IMR-90 (cell line): ENCODE data around the gene PRORP. TPM values are rescaled to one million over a fixed set of nuclear protein-coding genes. Genes with fewer than 3 reads are reported as not detected.

Source experiments
- ATAC-seq: fragments of 200-7000 bp; cut with Tn5 transposase; 2 replicates; pipeline ENCODE4 v1.9.1; 2020; ENCODE audit warnings: low read depth, mild to moderate bottlenecking, moderate library complexity
- BruUV-seq: library from RNA; stranded (reverse); fragments of 400-500 nt; replicated peaks from 2 replicates; lab custom pipeline; 2021; lab: Mats Ljungman, UMichigan
- CTCF ChIA-PET: fragments of 300-600 bp; formaldehyde crosslinking; extraction: SDS; loops from one replicate; lab custom pipeline; 2021; ENCODE audit warnings: antibody characterized with exemption; lab: Yijun Ruan, JAX
- POLR2A ChIA-PET: fragments of 300-600 bp; sonication (Branson Sonifier 250); formaldehyde crosslinking; loops from one replicate; lab custom pipeline; 2022; ENCODE audit warnings: antibody characterized with exemption; ENCODE audit not compliant: unreplicated experiment; lab: Charles Lee
- DNase-seq: peaks from one replicate; pipeline ENCODE4 v3.0.0; 2013
- H2AFZ ChIP-seq: replicated peaks from 2 replicates; pipeline ENCODE3; 2013; ENCODE audit warnings: low read length, mild to moderate bottlenecking; ENCODE audit not compliant: poor library complexity
- H2AK5ac ChIP-seq: 2 replicates; pipeline ENCODE4 v1.6.1; 2013; ENCODE audit warnings: low read depth, low read length, inconsistent platforms
- H2AK9ac ChIP-seq: replicated peaks from 2 replicates; pipeline ENCODE3; 2013; ENCODE audit warnings: mild to moderate bottlenecking, low read depth, low read length, moderate library complexity; ENCODE audit not compliant: poor library complexity
- H2BK120ac ChIP-seq: 2 replicates; pipeline ENCODE4 v1.6.1; 2013; ENCODE audit warnings: low read depth, low read length, inconsistent platforms
- H2BK15ac ChIP-seq: 3 replicates; pipeline ENCODE4 v1.6.1; 2013; ENCODE audit warnings: low read depth, low read length, inconsistent platforms
- H2BK20ac ChIP-seq: 2 replicates; pipeline ENCODE4 v1.6.1; 2013; ENCODE audit warnings: low read depth, mild to moderate bottlenecking, inconsistent platforms, low read length, moderate library complexity
- H2BK5ac ChIP-seq: 2 replicates; pipeline ENCODE4 v1.6.1; 2013; ENCODE audit warnings: mild to moderate bottlenecking, low read depth, low read length, inconsistent platforms; ENCODE audit not compliant: poor library complexity, severe bottlenecking
- H3K14ac ChIP-seq: replicated peaks from 2 replicates; pipeline ENCODE4 v1.6.1; 2013; ENCODE audit warnings: low read depth, low read length, inconsistent platforms
- H3K18ac ChIP-seq: 2 replicates; pipeline ENCODE4 v1.6.1; 2013; ENCODE audit warnings: low read depth, low read length, control low read depth
- H3K23ac ChIP-seq: 2 replicates; pipeline ENCODE4 v1.6.1; 2013; ENCODE audit warnings: low read depth, low read length, inconsistent platforms
- H3K27ac ChIP-seq: 2 replicates; pipeline ENCODE4 v1.5.1; 2013; ENCODE audit warnings: mild to moderate bottlenecking, control low read depth, low read length; ENCODE audit not compliant: insufficient read depth
- H3K27me3 ChIP-seq: 2 replicates; pipeline ENCODE4 v1.6.1; 2013; ENCODE audit warnings: low read length; ENCODE audit not compliant: control insufficient read depth, insufficient read depth
- H3K36me3 ChIP-seq: 2 replicates; pipeline ENCODE4 v1.6.1; 2013; ENCODE audit warnings: low read length, mixed read lengths; ENCODE audit not compliant: control insufficient read depth, insufficient read depth
- H3K4ac ChIP-seq: 2 replicates; pipeline ENCODE4 v1.6.1; 2013; ENCODE audit warnings: low read depth, low read length, inconsistent platforms
- H3K4me1 ChIP-seq: 2 replicates; pipeline ENCODE4 v1.6.1; 2013; ENCODE audit warnings: low read length, mixed read lengths; ENCODE audit not compliant: control insufficient read depth, insufficient read depth
- H3K4me2 ChIP-seq: 2 replicates; pipeline ENCODE4 v1.6.1; 2013; ENCODE audit warnings: low read depth, mild to moderate bottlenecking, control low read depth, low read length, moderate library complexity
- H3K4me3 ChIP-seq: 2 replicates; pipeline ENCODE4 v1.5.1; 2013; ENCODE audit warnings: low read depth, mild to moderate bottlenecking, control low read depth, low read length, moderate library complexity; ENCODE audit not compliant: insufficient read depth
- H3K56ac ChIP-seq: 2 replicates; pipeline ENCODE4 v1.6.1; 2013; ENCODE audit warnings: low read length, inconsistent platforms; ENCODE audit not compliant: insufficient read depth; ENCODE audit errors: extremely low read depth
- H3K79me1 ChIP-seq, 2 experiments: 2 replicates each; pipeline ENCODE4 v1.6.1; 2013; ENCODE audit warnings: low read length in 2 of 2, inconsistent platforms in 1 of 2, low read depth in 1 of 2
- H3K9ac ChIP-seq: 2 replicates; pipeline ENCODE4 v1.6.1; 2013; ENCODE audit warnings: low read depth, low read length, control low read depth
- H3K9me1 ChIP-seq: 2 replicates; pipeline ENCODE4 v1.6.1; 2013; ENCODE audit warnings: low read length, inconsistent platforms; ENCODE audit not compliant: insufficient read depth
- H3K9me3 ChIP-seq: 2 replicates; pipeline ENCODE4 v1.6.1; 2013; ENCODE audit warnings: low read length; ENCODE audit not compliant: control insufficient read depth, insufficient read depth
- H4K20me1 ChIP-seq: 2 replicates; pipeline ENCODE4 v1.6.1; 2013; ENCODE audit warnings: low read length, inconsistent platforms; ENCODE audit not compliant: insufficient read depth
- H4K5ac ChIP-seq: 2 replicates; pipeline ENCODE4 v1.6.1; 2013; ENCODE audit warnings: mild to moderate bottlenecking, low read depth, low read length, control low read depth
- H4K8ac ChIP-seq, 2 experiments: 2 replicates each; pipeline ENCODE4 v1.6.1; 2013; ENCODE audit warnings: low read depth in 2 of 2, low read length in 2 of 2, control low read depth in 1 of 2, inconsistent platforms in 1 of 2
- H4K91ac ChIP-seq: 2 replicates; pipeline ENCODE4 v1.6.1; 2013; ENCODE audit warnings: low read depth, low read length, inconsistent platforms; ENCODE audit not compliant: insufficient read depth
- CTCF ChIP-seq: conservative IDR thresholded peaks from 2 replicates; pipeline ENCODE4 v1.5.1; 2012; ENCODE audit warnings: mild to moderate bottlenecking, low read depth, low read length, improper control_type of control experiment
- MAFK ChIP-seq: IDR thresholded peaks from 2 replicates; pipeline ENCODE4 v1.6.1; 2012; ENCODE audit warnings: low read depth, low read length, improper control_type of control experiment
- MAZ ChIP-seq: IDR thresholded peaks from 2 replicates; pipeline ENCODE4 v1.6.1; 2012; ENCODE audit warnings: low read depth, mild to moderate bottlenecking, low read length, improper control_type of control experiment, moderate library complexity, borderline replicate concordance
- MXI1 ChIP-seq: IDR thresholded peaks from 2 replicates; pipeline ENCODE4 v1.6.1; 2012; ENCODE audit warnings: low read depth, mild to moderate bottlenecking, low read length, moderate library complexity, borderline replicate concordance
- NFE2L2 ChIP-seq: fragments of 150-350 bp; IDR thresholded peaks from 2 replicates; pipeline ENCODE4 v1.6.1; 2016; ENCODE audit warnings: low read depth, mild to moderate bottlenecking, low read length
- RAD21 ChIP-seq: IDR thresholded peaks from 2 replicates; pipeline ENCODE4 v1.6.1; 2012; ENCODE audit warnings: low read length, improper control_type of control experiment
- SMC3 ChIP-seq: fragments of 150-350 bp; IDR thresholded peaks from 2 replicates; pipeline ENCODE4 v1.6.1; 2016; ENCODE audit warnings: low read depth, mild to moderate bottlenecking, antibody characterized with exemption, low read length, moderate library complexity
- USF2 ChIP-seq: fragments of 150-350 bp; IDR thresholded peaks from 2 replicates; pipeline ENCODE4 v1.6.1; 2017; ENCODE audit warnings: mild to moderate bottlenecking, antibody characterized with exemption, low read length, low read depth
- whole genome bisulfite sequencing, 2 experiments: methylation state at CpG; one replicate each; pipeline versions ENCODE4 v1.1.5 to v1.1.7; 2013; ENCODE audit warnings: missing lambda C conversion rate in 2 of 2; ENCODE audit not compliant: insufficient read length in 1 of 2; ENCODE audit errors: extremely low coverage in 2 of 2; 5-methylcytosine and 5-hydroxymethylcytosine counted together
- dilution Hi-C: fragments of 300-500 bp; cut with HindIII; formaldehyde crosslinking; loops from one replicate; pipeline ENCODE4 v1.14.3; 2018; ENCODE audit warnings: low sequenced_read_pairs; ENCODE audit not compliant: unreplicated experiment
- in situ Hi-C: fragments of 300-500 bp; cut with MboI; formaldehyde crosslinking; loops from 3 replicates; pipeline ENCODE4 v1.14.3; 2019; ENCODE audit warnings: low sequenced_read_pairs, inconsistent platforms, mixed read lengths
- intact Hi-C: fragments of 100-400 bp; cut with micrococcal nuclease; formaldehyde crosslinking; loops from 2 replicates; pipeline ENCODE4 v1.10.0; 2022
- polyA plus RNA-seq, 3 experiments: library from polyadenylated mRNA; depleted of rRNA; stranded (reverse); fragments of >200 nt; gene quantifications; 2 replicates each; pipeline ENCODE4 v1.2.3, GENCODE V29; 2012; ENCODE audit warnings: low replicate concordance in 1 of 3
- total RNA-seq: library from RNA; depleted of rRNA; stranded (reverse); fragments of >200 nt; gene quantifications from 2 replicates; pipeline ENCODE4 v1.2.3, GENCODE V29; 2012

The PRORP gene
- total and polyA plus RNA-seq, 2 of the 4 experiments (the other 2 are of a cell fraction): 18.0 to 50.5 TPM

- H2BK20ac ChIP-seq: no peak overlapping the region
- ATAC-seq (peak; percentile 62; the same call in 1 of the 2 replicates), DNase-seq (peak; percentile 52)
- no peak overlapping the region for H4K5ac ChIP-seq
- WGBS, 2 experiments: no CpG with 5 or more reads among the region's 2 CpGs
- H4K8ac ChIP-seq: no peak overlapping the region
- no peak overlapping the region for H3K4ac ChIP-seq
- no TSS peak for BruUV-seq
- no peak overlapping the region for H3K18ac ChIP-seq
- H3K4me1 ChIP-seq: no peaks in the 10 kb centered on the region
- no peaks in the 10 kb centered on the region for H4K20me1 ChIP-seq
- TF ChIP-seq MAFK (no peak), RAD21 (peak; percentile 64), SMC3 (peak; percentile 90), USF2 (no peak), NFE2L2 (no peak), CTCF (peak; percentile 62), MAZ (no peak), MXI1 (no peak)
- dilution Hi-C loops: no loop called here
- in situ Hi-C loops: loop anchor here (10.0 to 25.0 kb wide), 2 partner anchors 544 to 671 kb away; partner anchors contain the start of gene RALGAPA1
- H4K91ac ChIP-seq: no peak overlapping the region
- H2BK5ac ChIP-seq: no peak overlapping the region
- no peak overlapping the region for H2BK120ac ChIP-seq
- peaks cover 4% of the 10 kb centered on the region; the same call in 1 of the 2 replicates for H3K9me1 ChIP-seq
- H2AK9ac ChIP-seq: no peak overlapping the region
- H2AFZ ChIP-seq: no peak overlapping the region
- H3K9me3 ChIP-seq: no peaks in the 10 kb centered on the region
- H3K27me3 ChIP-seq: no peaks in the 10 kb centered on the region
- H3K4me2 ChIP-seq: no peak overlapping the region
- ChIA-PET CTCF (interaction anchor here (0.8 to 2.3 kb wide), 4 partner anchors 15 to 275 kb away, joined by 4 to 9 read pairs (median 6); no protein-coding TSS in a partner anchor), POLR2A (interaction anchor here (0.7 kb wide), 1 partner anchor 174 kb away, joined by 10 read pairs; no protein-coding TSS in a partner anchor)
- H2AK5ac ChIP-seq: no peak overlapping the region
- H2BK15ac ChIP-seq: no peak overlapping the region
- peaks cover 18 to 28% of the 10 kb centered on the region in 2 experiments for H3K79me1 ChIP-seq
- no peak overlapping the region for H3K4me3 ChIP-seq
- no peak overlapping the region for H3K27ac ChIP-seq
- H3K23ac ChIP-seq: no peak overlapping the region
- intact Hi-C loops: loop anchor here (1.0 to 5.0 kb wide), 4 partner anchors 71 to 546 kb away; no protein-coding TSS in a partner anchor
- H3K9ac ChIP-seq: no peak overlapping the region
- H3K14ac ChIP-seq: no peak overlapping the region
- no peak overlapping the region for H3K56ac ChIP-seq
- H3K36me3 ChIP-seq: peaks cover 9% of the 10 kb centered on the region; the same call in 1 of the 2 replicates
Observed at GRCh38 chr14:35140718-35141581, 18.6 kb downstream of the PRORP start.
